K562 (cell line): ENCODE data around the gene RBM5. TPM values are rescaled to one million over a fixed set of nuclear protein-coding genes. Genes with fewer than 3 reads are reported as not detected.

Experiments
- BCL6 ChIP-seq: fragments of 250-450 bp; sonication (Bioruptor Pico); IDR thresholded peaks from 2 replicates; pipeline ENCODE4 v1.4.0; 2020
- CHCHD3 ChIP-seq: fragments of 250-450 bp; sonication (Bioruptor Pico); IDR thresholded peaks from 2 replicates; pipeline ENCODE4 v2.1.2; 2022; ENCODE audit warnings: mild to moderate bottlenecking
- GATAD2B ChIP-seq: fragments of 450-650 bp; IDR thresholded peaks from 2 replicates; pipeline ENCODE4 v1.6.1; 2017; ENCODE audit warnings: mild to moderate bottlenecking, borderline replicate concordance
- GTF2A2 ChIP-seq: IDR thresholded peaks from 2 replicates; pipeline ENCODE4 v1.6.1; 2016; ENCODE audit warnings: mild to moderate bottlenecking, missing genetic modification characterization, missing compliant biosample characterization
- HEY1 ChIP-seq: fragments of 250-450 bp; sonication (Bioruptor Pico); IDR thresholded peaks from 2 replicates; pipeline ENCODE4 v1.5.0; 2020; ENCODE audit warnings: mild to moderate bottlenecking, moderate library complexity, borderline replicate concordance
- JUND ChIP-seq, 2 experiments: IDR thresholded peaks; 2 replicates in 1 of 2; 3 replicates in 1 of 2; pipeline ENCODE4 v1.6.1; 2011; ENCODE audit warnings: borderline replicate concordance in 2 of 2, low read depth in 2 of 2, low read length in 2 of 2, improper control_type of control experiment in 1 of 2, missing biosample characterization in 1 of 2, missing genetic modification characterization in 1 of 2, missing genetic modification reagents in 1 of 2
- MAFK ChIP-seq: IDR thresholded peaks from 2 replicates; pipeline ENCODE4 v1.6.1; 2011; ENCODE audit warnings: low read length, improper control_type of control experiment
- MCM2 ChIP-seq: fragments of 450-650 bp; IDR thresholded peaks from 2 replicates; pipeline ENCODE4 v1.6.1; 2017; ENCODE audit warnings: low read depth, mild to moderate bottlenecking
- MCM3 ChIP-seq: fragments of 450-650 bp; IDR thresholded peaks from 2 replicates; pipeline ENCODE4 v1.6.1; 2016
- MXI1 ChIP-seq: IDR thresholded peaks from 2 replicates; pipeline ENCODE4 v1.6.1; 2011; ENCODE audit warnings: low read depth, mild to moderate bottlenecking, improper control_type of control experiment, low read length
- NFE2L1 ChIP-seq: fragments of 450-650 bp; IDR thresholded peaks from 2 replicates; pipeline ENCODE4 v1.6.1; 2016; ENCODE audit warnings: missing genetic modification characterization, low read depth, mild to moderate bottlenecking, missing compliant biosample characterization, moderate library complexity, borderline replicate concordance
- NFRKB ChIP-seq: fragments of 450-650 bp; IDR thresholded peaks from 2 replicates; pipeline ENCODE4 v1.6.1; 2016; ENCODE audit warnings: low read depth
- PCBP2 ChIP-seq: fragments of 200-400 bp; formaldehyde crosslinking; IDR thresholded peaks from 2 replicates; pipeline ENCODE4 v1.6.1; 2018; ENCODE audit warnings: low read length, low read depth, mild to moderate bottlenecking, moderate library complexity; ENCODE audit not compliant: poor library complexity, severe bottlenecking
- PHB2 ChIP-seq: fragments of 450-650 bp; IDR thresholded peaks from 2 replicates; pipeline ENCODE4 v1.6.1; 2017; ENCODE audit warnings: low read depth
- ZC3H11A ChIP-seq: IDR thresholded peaks from 2 replicates; pipeline ENCODE4 v1.6.1; 2012; ENCODE audit warnings: low read depth, low read length, improper control_type of control experiment
- ZKSCAN1 ChIP-seq: fragments of 150-350 bp; IDR thresholded peaks from 2 replicates; pipeline ENCODE4 v1.6.1; 2016; ENCODE audit warnings: low read depth, low read length
- ZNF232 ChIP-seq: sonication (generic); formaldehyde crosslinking; IDR thresholded peaks from 2 replicates; pipeline ENCODE4 v1.8.0; 2022; ENCODE audit warnings: mild to moderate bottlenecking, missing genetic modification reagents
- ZNF239 ChIP-seq: fragments of 250-450 bp; sonication (Bioruptor Pico); IDR thresholded peaks from 2 replicates; pipeline ENCODE4 v1.4.0; 2020; ENCODE audit warnings: mild to moderate bottlenecking
- ZNF280B ChIP-seq: fragments of 250-450 bp; sonication (Bioruptor Pico); IDR thresholded peaks from 2 replicates; pipeline ENCODE4 v1.5.1; 2021; ENCODE audit warnings: mild to moderate bottlenecking
- ZNF436 ChIP-seq: fragments of 250-450, 450-650 bp; sonication (Bioruptor Pico); formaldehyde crosslinking; IDR thresholded peaks from 2 replicates; pipeline ENCODE4 v1.7.0; 2020; ENCODE audit warnings: mild to moderate bottlenecking
- ZNF57 ChIP-seq: fragments of 450-650 bp; formaldehyde crosslinking; IDR thresholded peaks from 2 replicates; pipeline ENCODE4 v1.4.0; 2020; ENCODE audit warnings: mild to moderate bottlenecking, moderate library complexity
- ZNF584 ChIP-seq: fragments of 200-800 bp; sonication (Bioruptor generic); IDR thresholded peaks from 2 replicates; pipeline ENCODE4 v1.6.1; 2016; ENCODE audit warnings: low read depth, mild to moderate bottlenecking, missing genetic modification characterization, missing compliant biosample characterization
- ZNF79 ChIP-seq: fragments of 250-450 bp; sonication (Bioruptor Pico); IDR thresholded peaks from 2 replicates; pipeline ENCODE4 v1.4.0; 2020; ENCODE audit warnings: low read depth, mild to moderate bottlenecking, moderate library complexity
- polyA plus RNA-seq, 8 experiments: library from polyadenylated mRNA; depleted of rRNA in 4 of 8; stranded (reverse) in 5 of 8; unstranded in 3 of 8; fragments of >200 nt; fragmentation: Nextera tagmentation in 2 of 8; fragmentation: Illumina TruSeq in 1 of 8; extraction: Ambion mirVana in 2 of 8; extraction: Trizol in 1 of 8; gene quantifications; 2 replicates each; pipeline versions ENCODE4 v1.2.1 to v1.2.3, GENCODE V29; 2011 to 2014; ENCODE audit warnings: inconsistent platforms in 1 of 8, missing spikeins in 1 of 8
- total RNA-seq, 7 experiments: library from RNA; depleted of rRNA in 6 of 7; stranded (reverse); fragments of >200 nt in 6 of 7; fragmentation: Illumina TruSeq in 2 of 7; extraction: Trizol in 2 of 7; gene quantifications; 2 replicates each; pipeline versions ENCODE4 v1.2.1 to v1.2.3, GENCODE V29; 2011 to 2021; ENCODE audit warnings: low replicate concordance in 1 of 7
- TF ChIP-seq, protein P1 (sequence below): fragments of 450-650 bp; formaldehyde crosslinking; conservative IDR thresholded peaks from 2 replicates; pipeline ENCODE4 v1.4.0; 2022; ENCODE audit warnings: mild to moderate bottlenecking, missing genetic modification characterization

The RBM5 gene
- total and polyA plus RNA-seq, 9 of the 15 experiments (the other 6 are each of a cell fraction or from before 2014, with no cell fraction given): 24.5 to 153 (median 81.6) TPM

GRCh38 chr3:50121072-50122032 is 32.6 kb downstream of the RBM5 start (continued):
- TF ChIP-seq, protein P1, sequence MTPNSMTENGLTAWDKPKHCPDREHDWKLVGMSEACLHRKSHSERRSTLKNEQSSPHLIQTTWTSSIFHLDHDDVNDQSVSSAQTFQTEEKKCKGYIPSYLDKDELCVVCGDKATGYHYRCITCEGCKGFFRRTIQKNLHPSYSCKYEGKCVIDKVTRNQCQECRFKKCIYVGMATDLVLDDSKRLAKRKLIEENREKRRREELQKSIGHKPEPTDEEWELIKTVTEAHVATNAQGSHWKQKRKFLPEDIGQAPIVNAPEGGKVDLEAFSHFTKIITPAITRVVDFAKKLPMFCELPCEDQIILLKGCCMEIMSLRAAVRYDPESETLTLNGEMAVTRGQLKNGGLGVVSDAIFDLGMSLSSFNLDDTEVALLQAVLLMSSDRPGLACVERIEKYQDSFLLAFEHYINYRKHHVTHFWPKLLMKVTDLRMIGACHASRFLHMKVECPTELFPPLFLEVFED (CRISPR knock-in tag): no peak
- no peak for TF ChIP-seq ZNF57
- no peak for TF ChIP-seq MCM2
- TF ChIP-seq MAFK: no peak
- TF ChIP-seq ZKSCAN1: no peak
- TF ChIP-seq JUND (IDR thresholded peaks at IDR 0.05; ENCODE audit: borderline replicate concordance, low read depth, low read length): no peak
- TF ChIP-seq JUND (tag; IDR thresholded peaks at IDR 0.05; ENCODE audit: borderline replicate concordance, low read depth, low read length): no peak
- TF ChIP-seq MXI1: no peak
- TF ChIP-seq BCL6 (CRISPR knock-in tag): no peak
- TF ChIP-seq HEY1 (CRISPR knock-in tag): no peak
- TF ChIP-seq CHCHD3: no peak
- TF ChIP-seq GATAD2B: no peak
- no peak for TF ChIP-seq ZNF584
- TF ChIP-seq ZNF280B (CRISPR knock-in tag): no peak
- TF ChIP-seq ZNF436 (CRISPR knock-in tag): no peak
- no peak for TF ChIP-seq MCM3
- TF ChIP-seq ZNF79 (CRISPR knock-in tag): no peak
- TF ChIP-seq ZNF239 (CRISPR knock-in tag): no peak
- TF ChIP-seq GTF2A2: no peak
- no peak for TF ChIP-seq NFE2L1 (tag)
- no peak for TF ChIP-seq NFRKB
- TF ChIP-seq ZNF232 (CRISPR knock-in tag): no peak
- TF ChIP-seq PCBP2: no peak
- no peak for TF ChIP-seq ZC3H11A
- no peak for TF ChIP-seq PHB2
